Measurements from ENCODE around the gene SP3. TPM values are rescaled to one million over a fixed set of nuclear protein-coding genes. Genes with fewer than 3 reads are reported as not detected.

Gene SP3
- total and polyA plus RNA-seq, 2 donors (not counting 1 experiment from before 2014, with no cell fraction given), result 64.1 to 124 TPM

- Histone ChIP-seq H3K36me3 (ENCODE audit: control insufficient read depth, insufficient read depth, low read length) (no peaks in the 10 kb centered on the region), H3K4me3 (replicated peaks in 1 of 4; ENCODE audit: control extremely low read depth in 1 of 4, insufficient read depth in 1 of 4, low read depth in 3 of 4, low read length in 4 of 4) (no peak overlapping the region), H3K9ac (ENCODE audit: insufficient read depth, low read length) (no peak overlapping the region), H2AFZ (ENCODE audit: low read length) (no peak overlapping the region), H4K20me1 (ENCODE audit: control insufficient read depth, extremely low read depth, insufficient read depth, low read length) (peaks cover 2% of the 10 kb centered on the region), H3K9me3 (ENCODE audit: control insufficient read depth, insufficient read depth, low read depth, low read length) (no peaks in the 10 kb centered on the region), H3K79me2 (ENCODE audit: control insufficient read depth, insufficient read depth, low read length) (peaks cover 99% of the 10 kb centered on the region), H3K4me1 (ENCODE audit: control insufficient read depth, extremely low read depth, insufficient read depth, low read length) (no peaks in the 10 kb centered on the region), H3K27me3 (ENCODE audit: control insufficient read depth, insufficient read depth, low read length) (no peaks in the 10 kb centered on the region), H3K27ac (ENCODE audit: insufficient read depth, low read length) (no peak overlapping the region), H3K4me2 (ENCODE audit: extremely low read depth, insufficient read depth, low read length) (no peak overlapping the region)
- no peak for TF ChIP-seq EZH2 (IDR thresholded peaks at IDR 0.05; ENCODE audit: low read length, missing control alignments)
- TF ChIP-seq CTCF (conservative IDR thresholded peaks at IDR 0.05 in 1 of 2, IDR thresholded peaks at IDR 0.05 in 1 of 2; ENCODE audit: low read depth in 1 of 2, low read length in 2 of 2), result no peak
- peak in 1 of 2 donors; percentile 26 for DNase-seq (ENCODE audit: low read depth in 2 of 2)
Measured at GRCh38 chr2:173957517-173957916, 7.7 kb downstream of the SP3 start.

GRCh38 chr2:173956454-173956853 is 8.7 kb downstream of the SP3 start:
- Histone ChIP-seq H3K4me1 (ENCODE audit: control insufficient read depth, extremely low read depth, insufficient read depth, low read length) (no peaks in the 10 kb centered on the region), H3K4me3 (replicated peaks in 1 of 4; ENCODE audit: control extremely low read depth in 1 of 4, insufficient read depth in 1 of 4, low read depth in 3 of 4, low read length in 4 of 4) (no peak overlapping the region), H4K20me1 (ENCODE audit: control insufficient read depth, extremely low read depth, insufficient read depth, low read length) (peaks cover 2% of the 10 kb centered on the region), H3K27ac (ENCODE audit: insufficient read depth, low read length) (no peak overlapping the region), H3K4me2 (ENCODE audit: extremely low read depth, insufficient read depth, low read length) (no peak overlapping the region), H3K79me2 (ENCODE audit: control insufficient read depth, insufficient read depth, low read length) (peaks cover 99% of the 10 kb centered on the region), H3K36me3 (ENCODE audit: control insufficient read depth, insufficient read depth, low read length) (no peaks in the 10 kb centered on the region), H3K9ac (ENCODE audit: insufficient read depth, low read length) (no peak overlapping the region), H2AFZ (ENCODE audit: low read length) (no peak overlapping the region), H3K9me3 (ENCODE audit: control insufficient read depth, insufficient read depth, low read depth, low read length) (no peaks in the 10 kb centered on the region), H3K27me3 (ENCODE audit: control insufficient read depth, insufficient read depth, low read length) (no peaks in the 10 kb centered on the region)
- peak in 1 of 2 donors; percentile 24 for DNase-seq (ENCODE audit: low read depth in 2 of 2)
- TF ChIP-seq CTCF (conservative IDR thresholded peaks at IDR 0.05 in 1 of 2, IDR thresholded peaks at IDR 0.05 in 1 of 2; ENCODE audit: low read depth in 1 of 2, low read length in 2 of 2) (no peak), EZH2 (IDR thresholded peaks at IDR 0.05; ENCODE audit: low read length, missing control alignments) (no peak)

GRCh38 chr2:173955867-173956266 is 9.3 kb downstream of the SP3 start:
- no peak overlapping the region for H3K4me3 ChIP-seq (replicated peaks in 1 of 4; ENCODE audit: control extremely low read depth in 1 of 4, insufficient read depth in 1 of 4, low read depth in 3 of 4, low read length in 4 of 4)
- H3K79me2 ChIP-seq (ENCODE audit: control insufficient read depth, insufficient read depth, low read length), result peaks cover 99% of the 10 kb centered on the region
- no peak overlapping the region for H3K9ac ChIP-seq (ENCODE audit: insufficient read depth, low read length)
- H3K4me2 ChIP-seq (ENCODE audit: extremely low read depth, insufficient read depth, low read length), result no peak overlapping the region
- H4K20me1 ChIP-seq (ENCODE audit: control insufficient read depth, extremely low read depth, insufficient read depth, low read length), result peaks cover 2% of the 10 kb centered on the region
- no peak for TF ChIP-seq EZH2 (IDR thresholded peaks at IDR 0.05; ENCODE audit: low read length, missing control alignments)
- TF ChIP-seq CTCF (conservative IDR thresholded peaks at IDR 0.05 in 1 of 2, IDR thresholded peaks at IDR 0.05 in 1 of 2; ENCODE audit: low read depth in 1 of 2, low read length in 2 of 2), result no peak
- no peak for DNase-seq (ENCODE audit: low read depth in 2 of 2)
- H3K36me3 ChIP-seq (ENCODE audit: control insufficient read depth, insufficient read depth, low read length), result no peaks in the 10 kb centered on the region
- H3K27ac ChIP-seq (ENCODE audit: insufficient read depth, low read length), result no peak overlapping the region
- H2AFZ ChIP-seq (ENCODE audit: low read length), result no peak overlapping the region
- no peaks in the 10 kb centered on the region for H3K4me1 ChIP-seq (ENCODE audit: control insufficient read depth, extremely low read depth, insufficient read depth, low read length)
- H3K9me3 ChIP-seq (ENCODE audit: control insufficient read depth, insufficient read depth, low read depth, low read length), result no peaks in the 10 kb centered on the region
- H3K27me3 ChIP-seq (ENCODE audit: control insufficient read depth, insufficient read depth, low read length), result no peaks in the 10 kb centered on the region

All from fibroblast of lung (primary cell).